Karpas-422 (cell line): Measurements from ENCODE around the gene SDK1. TPM values are rescaled to one million over a fixed set of nuclear protein-coding genes. Genes with fewer than 3 reads are reported as not detected.
A peak's percentile ranks its signal among the peaks of the same experiment; 100 is the strongest.

Source experiments
- DNase-seq: peaks from one replicate; pipeline ENCODE4 v3.0.0-alpha.2; 2015
- H2AFZ ChIP-seq: fragments of 200-600 bp; sonication (generic); 2 replicates; pipeline ENCODE4 v1.6.1; 2014; ENCODE audit warnings: antibody characterized with exemption, low read length, mixed read lengths
- H3K27ac ChIP-seq: fragments of 200-600 bp; sonication (generic); 2 replicates; pipeline ENCODE4 v1.5.1; 2014; ENCODE audit warnings: mild to moderate bottlenecking, low read length, moderate library complexity
- H3K27me3 ChIP-seq: fragments of 200-600 bp; sonication (generic); 2 replicates; pipeline ENCODE4 v1.6.1; 2014; ENCODE audit warnings: low read length, mixed read lengths
- H3K36me3 ChIP-seq: fragments of 200-600 bp; sonication (generic); 2 replicates; pipeline ENCODE4 v1.6.1; 2014; ENCODE audit warnings: low read length, mixed read lengths; ENCODE audit not compliant: insufficient read depth
- H3K4me1 ChIP-seq: fragments of 200-600 bp; sonication (generic); 2 replicates; pipeline ENCODE4 v1.6.1; 2014; ENCODE audit warnings: mild to moderate bottlenecking, low read length, mixed read lengths
- H3K4me2 ChIP-seq: fragments of 200-600 bp; sonication (generic); 2 replicates; pipeline ENCODE4 v1.6.1; 2014; ENCODE audit warnings: low read length, low read depth, mild to moderate bottlenecking; ENCODE audit not compliant: poor library complexity, severe bottlenecking
- H3K4me3 ChIP-seq: fragments of 200-600 bp; sonication (generic); 2 replicates; pipeline ENCODE4 v1.5.1; 2014; ENCODE audit warnings: mild to moderate bottlenecking, antibody characterized with exemption, low read length, mixed read lengths
- H3K79me2 ChIP-seq: fragments of 200-600 bp; sonication (generic); 2 replicates; pipeline ENCODE4 v1.6.1; 2014; ENCODE audit warnings: mild to moderate bottlenecking, low read length, mixed read lengths
- H3K9ac ChIP-seq: fragments of 200-600 bp; sonication (generic); 2 replicates; pipeline ENCODE4 v1.6.0; 2014; ENCODE audit warnings: low read length
- H3K9me2 ChIP-seq: fragments of 200-600 bp; sonication (generic), shearing (Covaris generic); replicated peaks from 2 replicates; pipeline ENCODE4 v1.6.0; 2014; ENCODE audit warnings: mild to moderate bottlenecking, low read length, moderate library complexity; ENCODE audit not compliant: insufficient read depth
- H3K9me3 ChIP-seq: fragments of 300-700, 200-600 bp; sonication (generic); 2 replicates; pipeline ENCODE4 v1.6.1; 2014; ENCODE audit warnings: low read length, mixed read lengths
- H4K20me1 ChIP-seq: fragments of 200-600 bp; sonication (generic); 2 replicates; pipeline ENCODE4 v1.6.1; 2014; ENCODE audit warnings: mild to moderate bottlenecking, antibody characterized with exemption, low read length, low read depth; ENCODE audit not compliant: insufficient read depth
- total RNA-seq: library from RNA; depleted of rRNA; stranded (reverse); fragments of >200 nt; shearing (Covaris generic); gene quantifications from 2 replicates; pipeline ENCODE4 v1.2.3, GENCODE V29; 2014; ENCODE audit warnings: low replicate concordance

Gene SDK1
- total RNA-seq, 1 experiment from 2014 or later = not detected

DNA sequence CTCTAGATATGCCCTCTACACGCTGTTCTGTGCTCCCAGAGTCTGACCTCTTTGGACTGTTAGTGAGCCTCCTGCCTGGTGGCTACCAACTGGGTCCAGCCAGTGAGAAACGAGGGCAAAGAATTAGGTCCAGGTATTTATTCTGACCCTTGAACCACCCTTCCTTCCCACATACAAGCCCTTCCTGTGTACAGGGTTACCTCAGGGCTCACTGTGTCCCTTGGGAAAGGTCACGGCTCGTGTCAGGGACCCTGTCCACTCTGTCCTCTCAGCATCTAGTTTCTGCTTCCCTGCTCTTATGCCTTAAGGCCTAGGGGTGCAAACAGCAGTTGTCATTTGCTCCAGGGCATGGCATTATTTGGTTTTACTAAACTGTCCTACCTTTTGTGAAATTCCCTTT lies 180.4 kb downstream of the SDK1 start:
- no peak overlapping the region for H3K4me3 ChIP-seq
- no peaks in the 10 kb centered on the region for H3K4me1 ChIP-seq
- no peaks in the 10 kb centered on the region for H3K36me3 ChIP-seq
- no peak overlapping the region for H2AFZ ChIP-seq
- H3K79me2 ChIP-seq = no peaks in the 10 kb centered on the region
- no peaks in the 10 kb centered on the region for H3K9me3 ChIP-seq
- no peaks in the 10 kb centered on the region for H3K27me3 ChIP-seq
- H3K4me2 ChIP-seq = no peak overlapping the region
- H3K9me2 ChIP-seq = no peaks in the 10 kb centered on the region
- no peaks in the 10 kb centered on the region for H4K20me1 ChIP-seq
- no peak overlapping the region for H3K27ac ChIP-seq
- no peak overlapping the region for H3K9ac ChIP-seq
- no peak for DNase-seq

- no peak overlapping the region for H3K4me3 ChIP-seq
- H4K20me1 ChIP-seq = no peaks in the 10 kb centered on the region
- no peaks in the 10 kb centered on the region for H3K36me3 ChIP-seq
- H2AFZ ChIP-seq = no peak overlapping the region
- H3K4me2 ChIP-seq = no peak overlapping the region
- H3K27ac ChIP-seq = no peak overlapping the region
- no peaks in the 10 kb centered on the region for H3K9me2 ChIP-seq
- H3K27me3 ChIP-seq = no peaks in the 10 kb centered on the region
- peak; percentile 52 for DNase-seq
- no peaks in the 10 kb centered on the region for H3K9me3 ChIP-seq
- no peaks in the 10 kb centered on the region for H3K4me1 ChIP-seq
- no peak overlapping the region for H3K9ac ChIP-seq
- H3K79me2 ChIP-seq = no peaks in the 10 kb centered on the region
Observed at GRCh38 chr7:3482147-3482921, 181.3 kb downstream of the SDK1 start.

- Histone ChIP-seq H4K20me1 (no peaks in the 10 kb centered on the region), H3K36me3 (no peaks in the 10 kb centered on the region), H3K27me3 (no peaks in the 10 kb centered on the region), H3K4me2 (no peak overlapping the region), H3K9ac (no peak overlapping the region), H3K9me3 (no peaks in the 10 kb centered on the region), H2AFZ (no peak overlapping the region), H3K9me2 (no peaks in the 10 kb centered on the region), H3K27ac (no peak overlapping the region), H3K79me2 (no peaks in the 10 kb centered on the region), H3K4me3 (no peak overlapping the region), H3K4me1 (no peaks in the 10 kb centered on the region)
- DNase-seq = no peak
Observed at GRCh38 chr7:3486841-3487240, 185.8 kb downstream of the SDK1 start.

GRCh38 chr7:3488829-3489228 lies 187.8 kb downstream of the SDK1 start:
- Histone ChIP-seq H3K27ac (no peak overlapping the region), H4K20me1 (no peaks in the 10 kb centered on the region), H3K27me3 (no peaks in the 10 kb centered on the region), H3K4me1 (no peaks in the 10 kb centered on the region), H3K36me3 (no peaks in the 10 kb centered on the region), H3K4me2 (no peak overlapping the region), H3K79me2 (no peaks in the 10 kb centered on the region), H3K9ac (no peak overlapping the region), H3K9me3 (no peaks in the 10 kb centered on the region), H2AFZ (no peak overlapping the region), H3K9me2 (no peaks in the 10 kb centered on the region), H3K4me3 (no peak overlapping the region)
- no peak for DNase-seq

GRCh38 chr7:3493499-3493898 lies 192.4 kb downstream of the SDK1 start:
- H3K4me3 ChIP-seq = no peak overlapping the region
- no peaks in the 10 kb centered on the region for H4K20me1 ChIP-seq
- H3K27me3 ChIP-seq = no peaks in the 10 kb centered on the region
- no peak overlapping the region for H3K9ac ChIP-seq
- no peaks in the 10 kb centered on the region for H3K9me2 ChIP-seq
- no peaks in the 10 kb centered on the region for H3K4me1 ChIP-seq
- H3K79me2 ChIP-seq = no peaks in the 10 kb centered on the region
- H3K36me3 ChIP-seq = no peaks in the 10 kb centered on the region
- H3K27ac ChIP-seq = no peak overlapping the region
- DNase-seq = no peak
- no peak overlapping the region for H3K4me2 ChIP-seq
- H3K9me3 ChIP-seq = no peaks in the 10 kb centered on the region
- no peak overlapping the region for H2AFZ ChIP-seq

- Histone ChIP-seq H3K4me2 (no peak overlapping the region), H4K20me1 (no peaks in the 10 kb centered on the region), H3K27ac (no peak overlapping the region)
Observed at GRCh38 chr7:3494947-3495346, 193.9 kb downstream of the SDK1 start.

DNA sequence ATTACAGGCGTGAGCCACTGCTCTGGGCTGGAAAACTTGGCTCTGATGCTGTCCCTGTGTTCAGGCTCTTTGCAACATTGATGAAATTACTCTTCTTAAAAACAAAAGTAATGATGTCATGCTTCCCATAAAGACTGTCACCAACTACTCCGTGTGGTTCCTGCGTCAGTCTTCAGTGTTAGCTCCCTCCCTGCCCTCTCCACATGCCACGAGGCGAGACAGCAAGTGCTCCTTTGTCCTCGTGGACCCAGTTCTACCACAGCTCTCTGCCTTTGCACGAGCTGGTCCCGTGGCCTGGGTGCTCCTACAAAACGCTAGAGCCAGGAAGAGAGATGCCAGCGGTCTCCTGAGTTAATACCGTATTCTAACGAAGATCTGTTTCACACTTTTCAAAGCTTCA lies 194.5 kb downstream of the SDK1 start:
- Histone ChIP-seq H2AFZ (no peak overlapping the region), H3K4me2 (no peak overlapping the region)

More at GRCh38 chr7:3494947-3495346, 193.9 kb downstream of the SDK1 start:
- Histone ChIP-seq H3K79me2 (no peaks in the 10 kb centered on the region), H3K9me2 (no peaks in the 10 kb centered on the region), H3K9me3 (no peaks in the 10 kb centered on the region), H3K27me3 (no peaks in the 10 kb centered on the region), H3K4me3 (no peak overlapping the region), H2AFZ (no peak overlapping the region), H3K9ac (no peak overlapping the region), H3K4me1 (no peaks in the 10 kb centered on the region), H3K36me3 (no peaks in the 10 kb centered on the region)
- DNase-seq = no peak

DNA sequence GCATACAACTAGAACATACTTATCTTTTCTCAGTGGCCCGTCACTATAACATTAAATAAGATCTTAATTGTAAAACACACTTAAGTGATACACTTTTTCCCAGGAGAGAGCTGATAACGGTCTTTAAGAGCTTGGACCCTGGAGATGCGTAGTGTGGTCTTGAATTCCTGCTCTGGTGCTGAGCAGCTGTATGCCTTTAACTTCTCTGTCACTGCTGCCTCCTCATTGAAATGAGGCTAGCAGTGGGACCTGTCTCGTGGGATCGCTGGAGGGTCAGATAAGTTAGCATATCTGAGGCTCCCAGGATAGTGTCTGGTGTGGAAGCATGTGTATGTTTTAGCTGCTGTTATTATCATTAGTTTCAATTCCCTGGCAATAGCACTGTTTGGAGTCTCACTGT lies 194.9 kb downstream of the SDK1 start:
- H3K79me2 ChIP-seq = no peaks in the 10 kb centered on the region
- H2AFZ ChIP-seq = no peak overlapping the region
- no peak overlapping the region for H3K4me3 ChIP-seq
- no peak overlapping the region for H3K4me2 ChIP-seq
- no peak overlapping the region for H3K27ac ChIP-seq
- no peaks in the 10 kb centered on the region for H3K4me1 ChIP-seq
- no peak overlapping the region for H3K9ac ChIP-seq
- no peak for DNase-seq
- no peaks in the 10 kb centered on the region for H3K9me3 ChIP-seq
- no peaks in the 10 kb centered on the region for H3K27me3 ChIP-seq
- no peaks in the 10 kb centered on the region for H3K36me3 ChIP-seq
- no peaks in the 10 kb centered on the region for H4K20me1 ChIP-seq
- no peaks in the 10 kb centered on the region for H3K9me2 ChIP-seq

More for the DNA sequence above, 194.5 kb downstream of the SDK1 start:
- Histone ChIP-seq H3K79me2 (no peaks in the 10 kb centered on the region), H3K4me1 (no peaks in the 10 kb centered on the region), H3K27me3 (no peaks in the 10 kb centered on the region), H3K9me3 (no peaks in the 10 kb centered on the region), H4K20me1 (no peaks in the 10 kb centered on the region), H3K9ac (no peak overlapping the region), H3K36me3 (no peaks in the 10 kb centered on the region), H3K9me2 (no peaks in the 10 kb centered on the region), H3K27ac (no peak overlapping the region), H3K4me3 (no peak overlapping the region)
- DNase-seq = no peak
